ENCODE results near the gene HPS5.
A peak's percentile ranks its signal among the peaks of the same experiment; 100 is the strongest.
"Not testable (repeated sequence)": the region's sequence is repeated elsewhere in the genome, so short reads cannot be mapped to it uniquely, and the experiment has no call there.

HPS5 gene

DNA sequence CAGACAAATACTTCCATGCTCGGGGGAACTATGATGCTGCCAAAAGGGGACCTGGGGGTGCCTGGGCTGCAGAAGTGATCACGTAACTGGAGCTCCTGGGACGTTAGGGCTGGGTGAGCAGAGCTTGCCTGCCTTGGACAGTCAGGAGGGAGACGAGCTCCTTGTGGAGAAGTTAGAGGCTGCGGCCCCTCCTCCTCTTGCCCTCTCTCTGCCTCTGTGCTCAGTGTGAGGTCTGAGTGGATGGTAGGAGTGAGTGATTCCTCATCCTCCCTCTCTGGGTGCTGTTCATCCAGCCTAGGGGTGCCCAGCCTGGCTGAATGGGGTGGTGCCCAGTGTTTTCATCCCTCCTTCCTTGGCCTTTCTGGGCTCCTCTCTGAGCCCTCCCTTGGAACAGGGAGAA, 52.7 kb downstream of the HPS5 start:
- not testable (repeated sequence) for DNase-seq (ENCODE audit: low read depth)

DNA sequence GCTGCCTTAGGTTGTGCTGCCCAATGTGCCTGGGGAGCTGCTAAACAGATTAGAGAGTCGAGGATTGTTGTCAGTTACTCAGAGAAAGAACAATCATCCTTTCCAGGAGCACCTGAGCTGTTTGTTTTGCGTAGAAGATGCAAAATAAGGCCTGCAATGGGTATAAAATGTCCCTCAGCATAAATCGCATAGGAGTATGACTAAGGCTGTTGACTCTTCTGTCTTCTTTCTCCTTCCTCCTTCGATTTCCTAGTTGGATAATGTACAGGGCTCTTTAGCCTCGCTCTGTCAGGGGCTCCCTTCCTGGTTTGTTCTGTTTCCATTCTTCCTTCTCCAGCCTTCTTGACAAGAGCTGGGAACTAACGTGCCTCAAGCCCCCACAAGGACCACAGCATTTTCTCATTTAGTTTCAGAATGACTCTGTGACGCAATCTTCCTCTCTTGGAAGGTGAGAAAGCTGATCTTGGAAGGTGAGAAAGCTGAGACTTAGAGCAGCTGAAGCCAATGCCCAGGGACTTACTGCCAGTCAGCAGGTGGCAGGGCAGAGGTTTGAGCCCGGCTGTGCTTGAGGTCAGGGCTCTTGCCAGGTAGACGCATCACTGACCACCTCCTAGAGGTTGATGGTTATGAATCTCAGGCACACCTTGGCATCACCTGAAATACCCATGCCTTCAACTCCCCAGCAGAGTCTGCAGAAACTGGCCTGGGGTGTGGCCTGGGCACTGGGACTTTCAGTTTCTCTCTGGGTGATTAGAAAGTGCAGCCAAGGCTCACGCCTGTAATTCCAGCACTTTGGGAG, 54.4 kb downstream of the HPS5 start:
- not testable (repeated sequence) for DNase-seq (ENCODE audit: low read depth)

DNA sequence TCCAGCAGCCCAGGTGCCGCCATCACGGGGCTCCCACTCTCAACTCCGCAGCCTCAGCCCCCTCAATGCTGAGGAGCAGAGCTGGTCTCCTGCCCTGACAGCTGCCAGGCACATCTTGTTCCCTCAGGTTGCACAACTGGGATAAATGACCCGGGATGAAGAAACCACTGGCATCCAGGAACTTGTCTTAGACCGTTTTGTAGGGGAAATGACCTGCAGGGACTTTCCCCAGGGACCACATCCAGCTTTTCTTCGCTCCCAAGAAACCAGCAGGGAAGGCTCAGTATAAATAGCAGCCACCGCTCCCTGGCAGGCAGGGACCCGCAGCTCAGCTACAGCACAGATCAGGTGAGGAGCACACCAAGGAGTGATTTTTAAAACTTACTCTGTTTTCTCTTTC, 56.0 kb downstream of the HPS5 start, which contains the start of gene SAA1:
Gene SAA1, plus strand, starts transcription at position 316 of the 400 bp plus-strand sequence. CDS start 624 bp downstream, outside the sequence.
- no peak for DNase-seq (ENCODE audit: low read depth)

DNA sequence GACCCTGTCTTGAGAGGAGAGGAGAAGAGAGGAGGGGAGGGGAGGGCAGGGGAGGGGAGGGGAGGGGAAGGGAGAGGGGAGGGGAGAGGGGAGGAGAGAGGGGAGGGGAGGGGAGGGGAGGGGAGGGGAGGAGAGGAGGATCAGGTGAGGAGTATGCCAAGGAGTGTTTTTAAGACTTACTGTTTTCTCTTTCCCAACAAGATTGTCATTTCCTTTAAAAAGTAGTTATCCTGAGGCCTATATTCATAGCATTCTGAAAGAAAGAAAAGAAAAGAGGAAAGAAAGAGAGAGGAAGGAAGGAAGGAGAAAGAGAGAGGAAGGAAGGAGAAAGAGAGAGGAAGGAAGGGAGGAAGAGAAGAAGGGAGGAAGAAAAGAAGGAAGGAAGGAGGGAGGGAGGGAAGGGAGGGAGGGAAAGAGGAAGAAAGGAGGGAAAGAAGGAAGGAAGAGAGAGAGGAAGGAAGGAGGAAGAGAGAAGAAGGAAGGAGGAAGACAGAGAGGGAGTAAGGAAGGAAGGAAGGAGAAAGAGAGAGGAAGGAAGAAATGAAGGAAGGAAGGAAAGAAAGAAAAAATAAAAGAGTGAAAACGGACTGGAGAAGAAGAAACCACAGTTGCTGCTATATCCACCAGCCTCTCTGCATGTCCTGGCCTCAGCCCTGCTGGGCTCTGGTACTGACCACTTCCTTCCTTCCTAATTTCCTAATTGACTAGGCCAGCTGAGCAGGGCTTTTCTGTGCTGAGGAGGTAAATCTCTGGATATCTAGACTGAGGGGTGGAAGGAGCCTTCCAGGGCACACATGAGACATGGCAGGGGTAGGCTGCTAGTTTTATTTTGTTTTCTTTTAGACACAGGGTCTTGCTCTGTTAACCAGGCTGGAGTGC, 57.0 kb downstream of the HPS5 start:
- DNase-seq (ENCODE audit: low read depth), result no peak

DNA sequence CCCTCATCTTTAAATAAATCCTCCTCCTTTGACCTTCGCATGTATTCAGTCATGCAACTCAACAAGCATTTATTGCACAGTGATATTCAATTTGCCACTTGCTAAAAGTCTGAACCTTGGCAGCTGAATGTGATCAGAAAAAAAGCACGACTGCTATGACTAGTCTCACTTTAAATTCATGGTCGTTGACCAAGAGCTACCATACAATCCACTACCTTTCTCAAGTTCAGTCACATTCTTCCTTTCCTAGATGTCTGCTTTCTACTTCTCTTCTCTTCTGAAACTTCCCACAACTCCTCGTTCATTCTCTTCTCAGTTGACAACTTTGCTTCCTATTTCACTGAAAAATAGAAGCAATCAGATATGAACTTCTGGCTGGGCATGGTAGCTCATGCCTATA, 57.9 kb downstream of the HPS5 start:
- DNase-seq (ENCODE audit: low read depth), result no peak

DNA sequence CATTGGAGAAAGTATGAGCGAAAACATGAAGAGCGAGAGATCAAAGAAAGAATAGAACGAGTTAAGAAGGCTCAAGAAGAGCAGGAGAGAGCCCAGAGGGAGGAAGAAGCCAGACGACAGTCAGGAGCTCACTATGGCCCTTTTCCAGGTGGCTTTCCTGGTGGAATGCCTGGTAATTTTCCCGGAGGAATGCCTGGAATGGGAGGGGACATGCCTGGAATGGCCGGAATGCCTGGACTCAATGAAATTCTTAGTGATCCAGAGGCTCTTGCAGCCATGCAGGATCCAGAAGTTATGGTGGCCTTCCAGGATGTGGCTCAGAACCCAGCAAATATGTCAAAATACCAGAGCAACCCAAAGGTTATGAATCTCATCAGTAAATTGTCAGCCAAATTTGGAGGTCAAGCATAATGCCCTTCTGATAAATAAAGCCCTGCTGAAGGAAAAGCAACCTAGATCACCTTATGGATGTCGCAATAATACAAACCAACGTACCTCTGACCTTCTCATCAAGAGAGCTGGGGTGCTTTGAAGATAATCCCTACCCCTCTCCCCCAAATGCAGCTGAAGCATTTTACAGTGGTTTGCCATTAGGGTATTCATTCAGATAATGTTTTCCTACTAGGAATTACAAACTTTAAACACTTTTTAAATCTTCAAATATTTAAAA, 59.1 kb downstream of the HPS5 start:
- not testable (repeated sequence) for DNase-seq (ENCODE audit: low read depth)

DNA sequence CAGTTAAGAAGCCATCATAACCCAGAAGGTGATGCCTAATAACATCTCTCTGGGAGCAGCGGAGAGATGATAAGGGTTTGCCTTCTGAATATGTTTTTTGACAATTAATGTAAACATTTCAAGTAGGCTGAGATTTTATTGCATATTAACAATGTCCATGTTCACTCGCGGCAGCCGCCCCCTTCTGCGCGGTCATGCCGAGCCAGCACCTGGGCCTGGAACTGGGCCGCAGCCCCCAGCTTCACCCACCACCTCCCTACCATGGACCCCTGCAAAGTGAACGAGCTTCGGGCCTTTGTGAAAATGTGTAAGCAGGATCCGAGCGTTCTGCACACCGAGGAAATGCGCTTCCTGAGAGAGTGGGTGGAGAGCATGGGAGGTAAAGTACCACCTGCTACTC, 60.2 kb downstream of the HPS5 start:
- DNase-seq (ENCODE audit: low read depth), result no peak

DNA sequence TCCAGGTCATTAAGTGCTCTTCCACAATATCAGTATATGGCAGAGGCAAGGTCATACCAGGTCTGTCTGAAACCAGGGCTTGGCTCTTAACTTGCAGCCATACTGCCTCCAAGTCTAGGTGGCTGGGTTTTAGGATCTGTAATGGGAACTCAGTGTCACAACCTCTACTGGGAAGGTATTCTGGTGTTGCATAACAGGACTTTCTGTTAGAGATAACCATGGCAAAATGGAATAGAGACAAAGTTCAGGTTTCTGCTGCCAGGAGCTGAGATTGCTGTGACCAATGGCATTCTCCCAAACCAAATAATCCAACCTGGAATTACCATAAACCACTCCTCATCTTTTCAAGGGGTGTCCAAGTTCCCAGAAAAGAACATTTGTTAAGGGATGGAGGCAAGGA, 62.7 kb downstream of the HPS5 start:
- no peak for DNase-seq (ENCODE audit: low read depth)

DNA sequence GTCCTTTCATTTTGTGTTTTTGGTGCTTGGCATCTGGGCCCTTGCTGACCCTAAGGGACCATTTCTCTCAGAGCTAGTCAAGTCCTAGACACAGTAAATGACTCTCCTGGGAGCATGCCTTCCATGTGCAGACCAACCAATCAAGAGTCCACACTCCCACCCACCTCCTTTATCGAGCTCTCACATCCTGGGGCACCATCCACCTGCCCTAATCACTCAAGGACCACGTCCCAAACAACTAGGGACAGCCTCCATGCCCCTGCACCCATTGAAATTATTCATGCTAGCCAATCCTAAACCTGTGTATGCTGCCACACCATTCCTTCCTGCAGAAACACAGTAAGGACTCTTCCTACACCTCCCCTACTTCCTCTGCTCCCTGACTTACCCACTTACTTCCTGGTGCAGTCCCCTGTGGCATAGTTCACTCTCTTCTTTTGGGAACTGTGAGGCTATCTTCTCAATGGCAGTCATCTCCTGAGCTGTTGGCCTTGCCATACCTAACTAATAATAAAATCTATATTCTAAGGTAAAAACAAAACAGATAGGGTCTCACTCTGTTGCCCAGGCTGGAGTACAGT, 67.1 kb downstream of the HPS5 start:
- no peak for DNase-seq (ENCODE audit: low read depth)

DNA sequence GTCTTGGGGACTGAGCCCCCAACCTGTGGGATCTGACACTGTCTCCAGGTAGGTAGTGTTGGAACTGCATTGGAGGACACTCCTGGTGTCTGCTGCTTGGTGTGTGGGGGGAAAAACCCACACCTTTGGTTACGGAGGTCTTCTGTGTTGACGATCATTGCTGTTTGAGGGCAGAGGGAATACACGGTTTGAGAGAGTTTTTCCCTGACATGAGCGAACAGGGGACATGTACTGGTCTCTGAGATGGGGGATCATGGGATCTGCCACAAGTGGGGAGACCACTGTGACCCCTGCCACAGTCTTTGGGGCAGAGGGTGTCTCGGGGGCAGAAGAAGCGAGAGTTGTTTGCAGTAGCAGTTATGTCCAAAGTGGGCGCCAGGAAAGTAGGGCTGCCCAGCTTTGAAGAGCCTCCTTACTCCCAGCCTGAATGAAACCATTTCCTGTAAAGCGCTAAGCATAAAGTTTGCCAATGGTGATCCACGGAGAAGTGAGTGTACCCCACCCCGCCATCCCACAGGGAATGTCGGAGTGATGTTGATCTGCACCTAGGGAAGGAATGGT, 68.1 kb downstream of the HPS5 start:
- DNase-seq (ENCODE audit: low read depth), result no peak

DNA sequence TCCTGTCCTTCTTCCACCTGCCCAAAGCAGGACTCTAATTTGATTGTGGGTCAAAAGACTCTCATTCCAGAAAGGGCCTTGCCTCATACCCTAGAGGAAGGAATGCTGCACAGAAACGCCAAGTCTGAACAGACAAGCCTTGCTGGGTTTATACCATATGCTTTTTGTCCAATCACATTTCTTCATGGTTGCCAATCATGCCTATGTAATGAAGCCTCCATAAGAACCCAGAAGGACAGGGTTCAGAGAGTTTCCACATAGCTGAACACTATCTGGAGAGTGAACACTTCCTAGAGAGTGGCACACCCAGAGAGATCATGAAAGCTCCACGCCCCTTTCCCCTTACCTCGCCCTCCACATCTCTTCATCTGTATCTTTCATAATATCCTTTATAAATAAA, 68.7 kb downstream of the HPS5 start:
- no peak for DNase-seq (ENCODE audit: low read depth)

DNA sequence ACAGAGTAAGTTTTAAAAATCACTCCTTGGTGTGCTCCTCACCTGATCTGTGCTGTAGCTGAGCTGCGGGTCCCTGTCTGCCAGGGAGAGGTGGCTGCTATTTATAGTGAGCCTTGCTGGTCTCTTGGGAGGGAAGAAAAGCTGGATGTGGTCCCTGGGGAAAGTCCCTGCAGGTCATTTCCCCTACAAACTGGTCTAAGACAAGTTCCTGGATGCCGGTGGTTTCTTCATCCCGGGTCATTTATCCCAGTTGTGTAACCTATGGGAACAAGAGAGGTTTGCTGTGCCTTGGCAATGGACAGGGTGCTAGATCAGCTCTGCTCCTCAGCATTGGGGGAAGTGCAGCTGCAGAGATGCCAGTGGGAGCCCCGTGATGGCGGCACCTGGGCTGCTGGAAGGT, 73.4 kb downstream of the HPS5 start, which contains the start of gene SAA2:
Gene SAA2, minus strand, starts transcription at position 108 of the 400 bp plus-strand sequence. CDS start 657 bp downstream, outside the sequence.
- DNase-seq (ENCODE audit: low read depth), result no peak

DNA sequence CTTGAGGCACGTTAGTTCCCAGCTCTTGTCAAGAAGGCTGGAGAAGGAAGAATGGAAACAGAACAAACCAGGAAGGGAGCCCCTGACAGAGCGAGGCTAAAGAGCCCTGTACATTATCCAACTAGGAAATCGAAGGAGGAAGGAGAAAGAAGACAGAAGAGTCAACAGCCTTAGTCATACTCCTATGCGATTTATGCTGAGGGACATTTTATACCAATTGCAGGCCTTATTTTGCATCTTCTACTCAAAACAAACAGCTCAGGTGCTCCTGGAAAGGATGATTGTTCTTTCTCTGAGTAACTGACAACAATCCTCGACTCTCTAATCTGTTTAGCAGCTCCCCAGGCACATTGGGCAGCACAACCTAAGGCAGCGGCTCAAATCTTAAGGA, 74.8 kb downstream of the HPS5 start:
- DNase-seq (ENCODE audit: low read depth), result not testable (repeated sequence)

DNA sequence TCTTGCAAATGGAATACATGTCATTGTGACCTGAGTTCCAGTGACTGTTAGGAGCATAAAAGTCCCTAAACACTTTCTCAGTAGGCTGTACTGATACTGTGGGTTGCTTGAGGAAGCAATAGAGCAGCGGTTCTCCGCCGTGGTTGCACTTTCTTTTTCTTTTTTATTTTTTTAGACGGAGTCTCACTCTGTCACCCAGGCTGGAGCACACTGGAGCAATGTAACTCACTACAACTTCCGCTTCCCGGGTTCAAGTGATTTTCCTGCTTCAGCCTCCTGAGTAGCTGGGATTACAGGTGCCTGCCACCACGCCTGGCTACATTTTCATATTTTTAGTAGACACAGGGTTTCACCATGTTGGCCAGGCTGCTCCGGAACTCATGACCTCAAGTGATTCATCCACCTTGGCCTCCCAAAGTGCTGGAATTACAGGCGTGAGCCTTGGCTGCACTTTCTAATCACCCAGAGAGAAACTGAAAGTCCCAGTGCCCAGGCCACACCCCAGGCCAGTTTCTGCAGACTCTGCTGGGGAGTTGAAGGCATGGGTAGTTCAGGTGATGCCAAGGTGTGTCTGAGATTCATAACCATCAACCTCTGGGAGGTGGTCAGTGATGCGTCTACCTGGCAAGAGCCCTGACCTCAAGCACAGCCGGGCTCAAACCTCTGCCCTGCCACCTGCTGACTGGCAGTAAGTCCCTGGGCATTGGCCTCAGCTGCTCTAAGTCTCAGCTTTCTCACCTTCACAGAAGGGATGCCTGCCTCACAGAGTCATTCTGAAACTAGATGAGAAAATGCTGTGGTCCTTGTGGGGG, 75.4 kb downstream of the HPS5 start:
- DNase-seq (ENCODE audit: low read depth), result not testable (repeated sequence)

DNA sequence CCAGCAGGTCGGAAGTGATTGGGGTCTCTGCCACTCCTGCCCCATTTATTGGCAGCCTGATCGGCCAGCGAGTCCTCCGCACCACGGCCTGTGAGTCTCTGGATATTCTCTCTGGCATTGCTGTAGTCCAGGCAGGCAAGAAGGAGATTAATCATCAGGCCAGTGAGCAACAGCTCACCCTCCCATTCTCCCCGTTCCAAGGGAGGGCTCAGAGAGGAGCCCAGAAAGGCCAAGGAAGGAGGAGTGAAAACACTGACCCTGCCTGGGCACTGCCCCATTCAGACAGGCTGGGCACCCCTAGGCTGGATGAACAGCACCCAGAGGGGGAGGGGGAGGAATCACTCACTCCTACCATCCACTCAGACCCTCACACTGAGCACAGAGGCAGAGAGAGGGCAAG, 76.5 kb downstream of the HPS5 start:
- no peak for DNase-seq (ENCODE audit: low read depth)

DNA sequence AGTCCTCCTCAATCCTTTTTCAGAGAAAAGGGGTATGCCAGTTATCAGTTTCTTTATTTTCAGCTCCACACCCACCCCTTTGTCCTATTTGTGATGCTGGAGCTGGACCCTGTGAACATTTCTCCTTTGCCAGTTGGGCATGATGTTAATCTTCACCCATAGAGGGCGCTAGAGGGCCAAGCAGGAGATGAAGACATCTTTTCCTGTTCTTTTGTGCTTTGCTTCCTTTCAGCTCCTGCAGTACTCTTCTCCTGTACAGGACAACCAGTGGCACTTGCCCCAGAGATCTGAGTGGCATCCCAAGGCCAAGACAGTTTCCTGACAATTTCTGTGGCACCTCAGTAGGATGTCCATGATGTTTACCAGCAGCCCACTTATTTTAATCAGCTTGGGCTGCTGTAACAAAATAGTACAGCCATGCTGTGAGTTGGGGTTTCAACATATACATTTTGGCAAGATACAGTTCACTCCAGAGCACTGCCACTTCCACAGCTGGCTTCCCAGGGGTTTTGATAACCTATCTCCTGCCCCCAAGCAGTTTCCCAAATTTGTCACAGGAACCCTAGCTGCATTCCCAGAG, 78.1 kb downstream of the HPS5 start:
- peak; percentile 24 for DNase-seq (ENCODE audit: low read depth)

DNA sequence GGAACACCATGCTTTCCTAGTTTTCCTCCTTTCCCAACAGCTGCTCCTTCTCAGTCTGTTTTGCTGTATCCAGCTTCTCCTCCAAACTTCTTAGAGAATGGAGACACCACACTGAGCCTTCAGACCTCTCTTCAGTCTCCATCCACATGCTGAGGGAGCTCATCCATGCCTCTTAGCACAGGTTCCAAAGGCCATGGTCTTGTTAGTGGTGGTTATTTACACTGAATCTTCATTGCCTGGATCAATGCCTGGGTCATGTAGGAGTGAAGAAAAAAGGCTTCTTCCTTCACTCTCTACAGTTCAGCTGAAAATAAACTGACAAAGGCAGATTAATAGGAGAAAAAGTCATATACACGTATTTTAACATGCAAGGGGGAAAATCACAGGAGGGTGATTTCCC, 82.3 kb downstream of the HPS5 start:
- DNase-seq (ENCODE audit: low read depth), result no peak

DNA sequence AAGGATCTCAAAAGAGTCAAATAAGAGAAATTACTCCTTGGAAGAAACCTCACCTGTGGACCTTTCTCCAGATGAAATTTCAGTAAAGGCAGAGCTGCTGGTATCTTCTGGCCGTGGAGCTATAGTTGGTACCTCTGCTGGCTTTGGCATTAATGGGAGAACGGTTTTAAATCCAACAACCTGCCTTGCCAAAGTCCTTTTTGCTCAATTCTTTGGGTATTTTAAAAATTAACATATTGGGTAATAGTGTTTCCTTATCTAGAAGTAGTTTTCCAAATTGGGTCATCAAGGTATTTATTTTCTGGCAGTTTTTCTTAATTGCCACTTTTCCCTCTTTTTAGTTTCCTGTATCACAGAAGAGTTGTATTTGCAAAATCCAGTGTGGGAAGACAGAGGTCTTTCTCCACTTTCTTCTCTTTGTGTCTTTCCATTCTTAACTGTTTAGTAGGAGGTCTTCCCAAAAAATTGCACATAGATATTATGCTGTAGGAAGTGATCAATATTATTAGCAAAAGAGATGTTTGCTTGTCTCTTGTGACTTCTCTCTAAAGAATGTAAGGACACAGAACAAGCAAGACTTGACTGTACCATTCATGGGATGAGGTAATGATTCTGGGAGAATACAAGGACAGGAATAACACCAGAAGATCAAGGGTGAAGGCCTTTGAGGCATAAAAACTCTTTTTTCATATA, 85.1 kb downstream of the HPS5 start, which contains the start of gene SAA4:
Gene SAA4, minus strand, starts transcription at position 139 of the 693 bp plus-strand sequence. CDS start 876 bp downstream, outside the sequence.
- no peak for DNase-seq (ENCODE audit: low read depth)
